GM21423 (cell line): ENCODE measurements around the gene SYCE3.

ENCODE experiments used
- ATAC-seq: cut with Tn5 transposase; IDR thresholded peaks from one replicate; pipeline ENCODE4 v1.9.1; 2021; ENCODE audit warnings: mild to moderate bottlenecking, moderate library complexity; ENCODE audit not compliant: unreplicated experiment

The SYCE3 gene

GRCh38 chr22:50576806-50577696, 14.3 kb upstream of the SYCE3 start:
- ATAC-seq: no peak

- no peak for ATAC-seq
Measured at GRCh38 chr22:50576070-50576469, 13.4 kb upstream of the SYCE3 start.

GRCh38 chr22:50575426-50575941, 12.8 kb upstream of the SYCE3 start:
- no peak for ATAC-seq

- ATAC-seq: no peak
Measured at GRCh38 chr22:50574383-50574755, 11.7 kb upstream of the SYCE3 start.

- no peak for ATAC-seq
Measured at GRCh38 chr22:50573491-50574382, 11.0 kb upstream of the SYCE3 start.

- no peak for ATAC-seq
Measured at GRCh38 chr22:50572965-50573364, 10.2 kb upstream of the SYCE3 start.

- no peak for ATAC-seq
Measured at GRCh38 chr22:50571264-50572175, 8.8 kb upstream of the SYCE3 start.

GRCh38 chr22:50570861-50571260, 8.1 kb upstream of the SYCE3 start:
- no peak for ATAC-seq

GRCh38 chr22:50569896-50570535, 7.3 kb upstream of the SYCE3 start:
- no peak for ATAC-seq

GRCh38 chr22:50569041-50569459, 6.3 kb upstream of the SYCE3 start:
- ATAC-seq: no peak

- ATAC-seq: no peak
Measured at GRCh38 chr22:50568626-50569025, 5.9 kb upstream of the SYCE3 start.

- no peak for ATAC-seq
Measured at GRCh38 chr22:50567721-50568252, 5.1 kb upstream of the SYCE3 start.

GRCh38 chr22:50564289-50564688, 1.6 kb upstream of the SYCE3 start:
- ATAC-seq: no peak

GRCh38 chr22:50563413-50564160, 868 bp upstream of the SYCE3 start:
- no peak for ATAC-seq

- ATAC-seq: no peak
Measured at GRCh38 chr22:50561401-50562358, 1.0 kb downstream of the SYCE3 start.

- ATAC-seq: no peak
Measured at GRCh38 chr22:50560034-50560433, 2.7 kb downstream of the SYCE3 start.

- ATAC-seq: no peak
Measured at GRCh38 chr22:50556703-50557102, 6.0 kb downstream of the SYCE3 start.

GRCh38 chr22:50553310-50553709, 9.4 kb downstream of the SYCE3 start:
- no peak for ATAC-seq
